IPS DF 19.7 (cell line): Measurements from ENCODE around the gene PLPPR1.
"Not testable (repeated sequence)": the region's sequence is repeated elsewhere in the genome, so short reads cannot be mapped to it uniquely, and the experiment has no call there.

Experiments
- DNase-seq: peaks from one replicate; pipeline ENCODE4 v3.0.0-alpha.2; 2013; ENCODE audit warnings: low read depth, low spot score

PLPPR1 gene

GRCh38 chr9:101121836-101122399, 93.4 kb downstream of the PLPPR1 start:
- no peak for DNase-seq

- no peak for DNase-seq
These were observed 98.0 kb downstream of the PLPPR1 start for GRCh38 chr9:101126556-101126955.

GRCh38 chr9:101127369-101127768, 98.8 kb downstream of the PLPPR1 start:
- not testable (repeated sequence) for DNase-seq

DNA sequence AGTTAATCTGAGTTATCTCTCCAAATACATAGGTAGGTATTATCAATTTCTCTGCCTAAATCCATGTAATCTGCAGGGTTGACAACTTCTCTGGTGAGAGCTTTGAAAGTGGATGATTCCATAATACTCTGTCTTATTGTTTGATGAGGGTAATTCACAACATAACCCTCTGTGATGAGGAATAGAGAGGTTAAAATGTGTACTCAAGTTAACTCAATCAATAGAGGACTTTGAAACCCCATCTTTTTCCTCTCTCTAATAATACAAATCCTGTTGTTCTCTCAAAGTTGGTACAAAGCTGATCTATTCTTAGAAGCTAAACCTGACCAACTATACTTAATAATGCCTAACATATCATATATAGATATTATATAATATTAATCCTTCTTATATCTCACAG, 100.1 kb downstream of the PLPPR1 start:
- no peak for DNase-seq

DNA sequence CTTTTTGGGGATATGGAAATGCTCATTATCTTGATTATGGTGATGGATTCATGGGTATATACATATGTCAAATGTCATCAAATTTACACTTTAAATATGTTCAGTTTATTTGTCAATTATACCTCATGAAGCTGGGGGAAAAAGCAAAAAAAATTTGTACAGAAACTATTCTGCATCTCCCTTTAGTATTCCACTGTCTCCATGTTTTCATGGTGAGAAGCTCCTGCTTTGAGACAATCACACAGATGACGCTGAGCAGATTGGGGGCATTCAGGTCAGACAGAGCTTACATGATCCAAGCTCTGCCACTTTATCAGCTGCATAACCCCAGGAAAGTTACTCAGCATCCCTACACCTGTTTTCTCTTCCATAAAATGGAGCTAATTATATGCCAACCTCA, 101.5 kb downstream of the PLPPR1 start:
- no peak for DNase-seq

DNA sequence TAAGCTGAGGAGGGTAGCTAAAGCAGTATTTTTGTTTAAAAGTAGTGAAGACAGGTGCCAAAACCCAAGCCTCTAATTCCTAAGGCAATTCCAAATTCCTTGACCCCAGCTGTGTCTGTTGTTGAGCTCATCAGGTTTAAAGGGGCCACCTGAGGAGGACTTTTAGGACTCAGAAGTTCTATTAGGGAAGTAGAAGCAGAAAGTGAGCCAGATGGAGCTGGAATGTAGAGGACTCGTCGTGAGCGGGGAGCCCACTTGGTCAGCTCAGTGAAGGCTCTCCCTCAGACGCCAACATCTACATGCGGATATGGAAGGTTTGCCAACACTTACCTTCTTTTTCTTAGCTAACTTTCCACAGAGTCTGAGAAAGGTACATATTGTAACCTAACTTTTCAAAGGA, 102.8 kb downstream of the PLPPR1 start:
- DNase-seq: no peak

DNA sequence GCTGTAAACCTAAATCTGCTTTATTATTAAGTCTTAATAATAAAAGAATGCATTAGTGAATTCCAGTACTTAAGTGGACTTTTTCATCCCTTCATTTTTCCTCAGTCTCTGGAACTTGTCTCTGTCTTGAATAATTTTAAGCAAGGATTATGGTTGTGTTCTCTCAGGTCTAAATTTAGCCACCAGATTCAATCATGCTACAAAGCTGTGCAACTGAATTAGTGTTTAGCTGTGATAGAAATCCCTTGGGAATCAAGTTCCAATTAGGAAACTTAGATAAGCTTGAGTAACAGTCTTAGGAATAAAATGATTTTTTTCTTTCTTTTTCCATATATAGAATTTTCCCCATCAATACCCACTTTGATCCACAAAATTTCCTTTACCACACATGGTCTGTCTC, 104.3 kb downstream of the PLPPR1 start:
- no peak for DNase-seq

- DNase-seq: no peak
These were observed 110.0 kb downstream of the PLPPR1 start for GRCh38 chr9:101138509-101138908.

GRCh38 chr9:101139082-101139481, 110.6 kb downstream of the PLPPR1 start:
- no peak for DNase-seq

DNA sequence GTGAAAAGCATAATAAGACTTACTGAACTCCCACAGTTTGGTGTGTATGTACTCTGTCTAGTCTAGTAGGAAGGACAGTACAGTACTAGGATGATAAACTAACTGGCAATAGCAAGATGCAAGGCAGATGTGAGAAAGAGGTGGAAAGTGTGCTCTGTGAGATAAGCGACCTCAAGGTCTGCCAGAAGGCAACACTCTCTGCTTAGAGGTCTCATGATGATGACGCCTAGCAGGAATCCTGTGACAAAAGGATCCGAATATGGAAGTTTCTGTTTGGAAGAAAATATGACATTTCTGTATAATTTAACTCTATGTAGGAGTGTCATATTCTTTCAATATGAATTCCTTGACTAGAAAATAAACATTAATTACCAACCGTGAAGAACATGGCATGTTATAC, 112.2 kb downstream of the PLPPR1 start:
- DNase-seq: no peak

GRCh38 chr9:101146508-101146907, 118.0 kb downstream of the PLPPR1 start:
- no peak for DNase-seq

GRCh38 chr9:101148344-101148743, 119.8 kb downstream of the PLPPR1 start:
- peak; percentile 5 for DNase-seq

DNA sequence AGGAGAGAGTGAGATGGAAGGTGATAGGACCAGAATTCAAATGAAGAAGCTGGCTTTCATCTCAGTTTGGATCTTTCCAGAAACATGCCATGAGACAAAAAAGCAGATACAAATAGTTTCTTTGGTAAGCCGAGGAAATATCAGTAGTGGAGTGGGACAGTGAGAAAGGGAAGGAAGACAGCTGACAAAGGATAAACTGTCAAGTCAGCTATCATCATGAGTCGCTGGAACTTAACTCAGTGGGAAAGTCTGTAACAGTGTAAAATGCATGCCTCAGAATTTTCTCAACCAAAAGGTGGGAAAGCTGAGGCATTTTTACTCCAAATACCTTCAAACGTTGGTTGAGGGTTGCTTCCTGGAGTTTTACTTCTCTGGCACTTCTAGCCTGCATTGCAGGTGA, 129.8 kb downstream of the PLPPR1 start:
- DNase-seq: no peak

GRCh38 chr9:101162231-101162630, 133.7 kb downstream of the PLPPR1 start:
- DNase-seq: no peak

GRCh38 chr9:101165131-101165530, 136.6 kb downstream of the PLPPR1 start:
- no peak for DNase-seq

DNA sequence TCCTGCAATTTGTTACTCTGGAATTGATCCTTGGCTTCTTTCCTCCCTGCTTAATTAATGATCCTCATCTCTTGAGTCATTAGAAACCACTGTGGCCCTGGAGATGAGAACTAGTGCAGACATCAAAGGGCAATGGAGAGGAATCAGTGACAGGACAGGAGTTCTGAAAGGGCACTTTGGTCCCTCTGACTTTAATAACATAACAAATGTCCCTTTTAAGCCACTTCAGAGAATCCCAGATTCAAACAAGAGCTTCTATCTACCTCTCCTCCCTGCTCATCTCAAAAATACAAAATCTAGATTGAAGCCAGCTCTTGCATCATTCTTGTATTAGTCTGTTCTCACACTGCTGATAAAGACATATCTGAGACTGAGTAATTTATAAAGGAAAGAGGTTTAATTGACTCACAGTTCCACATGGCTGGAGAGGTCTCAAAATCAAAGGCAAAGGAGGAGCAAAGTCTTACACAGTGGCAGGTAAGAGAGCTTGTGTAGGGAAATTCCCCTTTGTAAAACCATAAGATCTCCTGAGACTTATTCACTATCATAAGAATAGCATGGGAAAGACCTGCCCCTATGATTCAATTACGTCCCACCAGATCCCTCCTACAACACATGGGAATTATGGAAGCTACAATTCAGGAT, 139.1 kb downstream of the PLPPR1 start:
- DNase-seq: no peak

DNA sequence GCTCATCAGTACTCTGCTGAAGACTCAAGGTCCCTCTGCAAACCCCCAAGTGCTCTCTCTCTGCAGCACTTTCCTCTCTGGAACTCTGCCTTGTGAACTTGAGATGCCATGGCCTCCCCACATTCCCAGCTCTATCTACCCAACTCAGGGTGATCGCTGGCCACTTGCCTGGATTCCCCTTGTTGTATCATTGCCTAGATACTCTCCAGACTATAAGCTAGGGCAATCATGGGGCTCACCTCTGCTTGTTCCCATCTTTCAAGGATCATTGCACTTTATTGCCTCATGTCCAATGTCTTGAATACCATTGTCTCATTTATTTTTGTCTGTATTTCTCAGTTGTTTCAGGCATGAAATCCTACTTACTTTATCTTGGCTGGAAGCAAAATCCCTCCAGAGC, 144.1 kb downstream of the PLPPR1 start:
- DNase-seq: no peak

DNA sequence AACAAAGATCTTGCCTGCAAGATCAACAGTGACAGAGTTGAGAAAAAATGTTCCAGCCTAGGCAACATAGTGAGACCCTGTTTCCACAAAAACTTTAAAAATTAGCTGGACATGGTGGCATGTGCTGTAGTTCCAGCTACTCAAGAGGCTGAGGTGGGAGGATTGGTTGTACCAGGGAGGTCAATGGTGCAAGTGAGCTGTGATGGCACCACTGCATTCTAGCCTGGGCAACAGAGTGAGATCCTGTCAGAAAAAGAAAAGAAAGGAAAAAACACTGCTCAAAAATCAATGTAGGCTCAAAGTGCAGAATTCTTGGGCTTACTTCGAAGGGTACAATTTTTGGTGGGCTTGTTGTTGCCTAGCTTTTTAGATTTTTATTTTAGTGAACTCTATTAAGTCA, 145.4 kb downstream of the PLPPR1 start:
- no peak for DNase-seq

- DNase-seq: peak; percentile 15
These were observed 147.9 kb downstream of the PLPPR1 start for GRCh38 chr9:101176384-101176783.

- no peak for DNase-seq
These were observed 156.3 kb downstream of the PLPPR1 start for GRCh38 chr9:101184813-101185278.

GRCh38 chr9:101191723-101192122, 163.2 kb downstream of the PLPPR1 start:
- DNase-seq: no peak

DNA sequence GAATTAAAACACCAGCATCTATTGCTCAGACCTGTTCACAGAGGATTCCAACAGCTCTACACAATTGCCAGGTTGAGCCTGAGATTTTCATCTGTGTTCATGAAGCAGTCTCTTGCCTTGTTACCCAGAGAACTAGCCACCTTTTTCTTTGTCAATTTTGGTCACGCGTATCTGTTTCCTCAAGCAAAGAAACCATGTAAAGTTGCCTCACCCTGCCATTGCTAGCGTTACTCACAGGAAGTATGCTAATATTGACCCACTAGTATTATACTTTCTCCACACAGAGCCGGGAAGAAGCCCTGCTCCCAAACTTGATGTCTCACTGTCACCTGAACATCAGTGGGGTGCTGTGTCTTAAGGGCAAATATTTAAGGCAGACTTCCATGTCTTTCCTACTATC, 168.5 kb downstream of the PLPPR1 start:
- no peak for DNase-seq

DNA sequence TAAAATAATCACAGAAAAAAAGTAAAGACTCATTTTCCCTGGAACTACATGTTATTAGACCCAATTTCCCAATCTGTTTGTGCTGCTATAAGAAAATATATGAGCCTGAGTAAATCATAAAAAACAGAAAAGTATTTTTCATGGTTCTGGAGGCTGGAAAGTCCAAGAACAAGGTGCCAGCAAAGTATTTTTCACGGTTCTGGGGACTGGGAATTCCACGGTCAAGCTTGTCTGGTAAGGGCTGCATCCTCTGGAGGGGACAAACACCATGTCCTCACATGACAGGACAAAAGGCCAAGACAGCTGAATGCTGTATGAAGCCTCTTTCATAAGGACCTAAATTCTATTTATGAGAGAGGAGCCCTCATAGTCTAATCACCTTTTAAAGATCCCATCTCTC, 172.3 kb downstream of the PLPPR1 start:
- no peak for DNase-seq

GRCh38 chr9:101201630-101202029, 173.1 kb downstream of the PLPPR1 start:
- no peak for DNase-seq
